ENCODE measurements around the gene ANLN. TPM values are rescaled to one million over a fixed set of nuclear protein-coding genes. Genes with fewer than 3 reads are reported as not detected.
"Not testable (repeated sequence)": the region's sequence is repeated elsewhere in the genome, so short reads cannot be mapped to it uniquely, and the experiment has no call there.

ANLN gene
- total RNA-seq, 3 donors from 2014 or later (not counting 1 experiment from before 2014, with no cell fraction given): 1.7 to 2.9 (median 2.0) TPM

DNA sequence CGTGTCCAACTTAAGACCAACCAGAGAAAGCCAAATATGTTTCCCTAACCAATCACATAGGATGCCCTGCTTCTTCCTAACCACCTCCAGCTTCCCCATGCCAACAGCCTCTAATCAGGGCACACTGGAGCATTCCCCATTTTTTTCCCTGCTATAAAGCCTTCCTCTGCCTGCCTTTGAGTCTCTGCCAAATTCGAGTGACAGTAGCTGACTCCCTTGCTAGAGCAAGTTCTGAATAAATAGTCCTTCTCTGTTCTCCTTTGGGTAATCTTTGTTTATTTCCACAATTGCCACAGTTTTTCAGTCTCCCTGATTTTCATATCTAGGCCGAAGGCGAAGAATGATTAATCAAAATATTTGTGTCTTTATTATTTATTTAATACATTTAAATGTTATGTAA is 96.7 kb downstream of the ANLN start:
- Mint-ChIP-seq H3K27me3 (ENCODE audit: low read depth in 2 of 2) (no peaks in the 10 kb centered on the region), H3K27ac (no peak overlapping the region), H3K9me3 (no peaks in the 10 kb centered on the region), H3K4me1 (peaks cover 0 to 5% of the 10 kb centered on the region in 2 donors), H3K4me3 (no peak overlapping the region), H3K36me3 (no peaks in the 10 kb centered on the region)
- TF ChIP-seq, protein P1, sequence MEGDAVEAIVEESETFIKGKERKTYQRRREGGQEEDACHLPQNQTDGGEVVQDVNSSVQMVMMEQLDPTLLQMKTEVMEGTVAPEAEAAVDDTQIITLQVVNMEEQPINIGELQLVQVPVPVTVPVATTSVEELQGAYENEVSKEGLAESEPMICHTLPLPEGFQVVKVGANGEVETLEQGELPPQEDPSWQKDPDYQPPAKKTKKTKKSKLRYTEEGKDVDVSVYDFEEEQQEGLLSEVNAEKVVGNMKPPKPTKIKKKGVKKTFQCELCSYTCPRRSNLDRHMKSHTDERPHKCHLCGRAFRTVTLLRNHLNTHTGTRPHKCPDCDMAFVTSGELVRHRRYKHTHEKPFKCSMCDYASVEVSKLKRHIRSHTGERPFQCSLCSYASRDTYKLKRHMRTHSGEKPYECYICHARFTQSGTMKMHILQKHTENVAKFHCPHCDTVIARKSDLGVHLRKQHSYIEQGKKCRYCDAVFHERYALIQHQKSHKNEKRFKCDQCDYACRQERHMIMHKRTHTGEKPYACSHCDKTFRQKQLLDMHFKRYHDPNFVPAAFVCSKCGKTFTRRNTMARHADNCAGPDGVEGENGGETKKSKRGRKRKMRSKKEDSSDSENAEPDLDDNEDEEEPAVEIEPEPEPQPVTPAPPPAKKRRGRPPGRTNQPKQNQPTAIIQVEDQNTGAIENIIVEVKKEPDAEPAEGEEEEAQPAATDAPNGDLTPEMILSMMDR (IDR thresholded peaks at IDR 0.05): no peak
- DNase-seq: no peak
- Histone ChIP-seq H3K36me3 (ENCODE audit: control insufficient read depth, insufficient read depth, low read length) (no peaks in the 10 kb centered on the region), H3K9me3 (ENCODE audit: control insufficient read depth, insufficient read depth, low read length) (no peaks in the 10 kb centered on the region), H3K27ac (ENCODE audit: low read length) (no peak overlapping the region), H3K4me3 (ENCODE audit: low read length) (no peak overlapping the region), H3K4me1 (ENCODE audit: control insufficient read depth, insufficient read depth, low read length) (no peaks in the 10 kb centered on the region), H3K27me3 (ENCODE audit: control insufficient read depth, insufficient read depth, low read length) (no peaks in the 10 kb centered on the region)
- no peak for ATAC-seq
- WGBS (ENCODE audit: insufficient coverage): 78% methylated on average over 2 of the region's 4 CpGs
- intact Hi-C loops (cut with micrococcal nuclease): loop anchor here (5.0 to 10.0 kb wide), 2 partner anchors 186 to 1028 kb away; no protein-coding TSS in a partner anchor

DNA sequence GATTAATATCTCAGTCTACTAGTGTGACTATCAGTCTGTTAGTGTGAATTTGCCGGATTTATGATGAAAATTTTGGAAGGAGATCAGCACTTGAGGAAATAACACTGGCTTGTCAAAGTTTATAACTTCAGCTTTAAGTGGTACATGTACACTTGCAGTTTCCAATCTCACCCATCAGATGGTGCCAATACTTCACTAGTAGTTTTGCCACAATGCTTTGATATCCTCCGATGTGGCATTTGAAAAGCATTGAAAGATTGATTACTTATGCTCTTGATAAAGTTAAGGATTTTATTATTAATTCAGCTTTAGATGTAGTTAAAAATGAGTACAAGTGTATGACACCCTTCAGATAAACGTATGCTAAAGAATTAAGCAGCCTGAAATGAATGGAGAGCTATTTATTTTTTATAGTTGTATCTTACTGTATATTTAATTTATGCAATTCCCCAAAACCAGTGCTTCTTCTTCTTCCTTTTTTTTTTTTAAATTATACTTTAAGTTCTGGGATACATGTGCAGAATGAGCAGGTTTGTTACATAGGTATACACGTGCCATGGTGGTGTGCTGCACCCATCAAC is 98.2 kb downstream of the ANLN start:
- peak in 1 of 2 donors; percentile 83 for DNase-seq

DNA sequence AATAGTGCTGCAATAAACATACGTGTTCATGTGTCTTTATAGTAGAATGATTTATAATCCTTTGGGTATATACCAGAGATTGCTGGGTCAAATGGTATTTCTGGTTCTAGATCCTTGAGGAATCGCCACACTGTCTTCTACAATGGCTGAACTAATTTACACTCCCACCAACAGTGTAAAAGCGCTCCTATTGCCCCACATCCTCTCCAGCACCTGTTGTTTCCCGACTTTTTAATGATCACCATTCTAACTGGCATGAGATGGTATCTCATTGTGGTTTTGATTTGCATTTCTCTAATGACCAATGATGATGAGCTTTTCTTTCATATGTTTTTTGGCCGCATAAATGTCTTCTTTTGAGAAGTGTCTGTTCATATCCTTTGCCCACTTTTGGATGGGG is 99.0 kb downstream of the ANLN start:
- not testable (repeated sequence) for H3K4me3 Mint-ChIP-seq; H3K4me3 ChIP-seq (ENCODE audit: low read length); DNase-seq; H3K27ac Mint-ChIP-seq; H3K4me1 Mint-ChIP-seq; H3K27me3 Mint-ChIP-seq (ENCODE audit: low read depth in 2 of 2); H3K4me1 ChIP-seq (ENCODE audit: control insufficient read depth, insufficient read depth, low read length); ATAC-seq; H3K27ac ChIP-seq (ENCODE audit: low read length); H3K36me3 ChIP-seq (ENCODE audit: control insufficient read depth, insufficient read depth, low read length); H3K27me3 ChIP-seq (ENCODE audit: control insufficient read depth, insufficient read depth, low read length); H3K36me3 Mint-ChIP-seq; H3K9me3 Mint-ChIP-seq; H3K9me3 ChIP-seq (ENCODE audit: control insufficient read depth, insufficient read depth, low read length)
- intact Hi-C loops (cut with micrococcal nuclease): loop anchor here (5.0 to 10.0 kb wide), 2 partner anchors 184 to 1026 kb away; no protein-coding TSS in a partner anchor
- 98% methylated on average over 3 of the region's 5 CpGs for WGBS (ENCODE audit: insufficient coverage)

More for the DNA sequence above, 98.2 kb downstream of the ANLN start:
- H3K4me3 ChIP-seq (ENCODE audit: low read length): no peak overlapping the region
- H3K9me3 Mint-ChIP-seq: no peaks in the 10 kb centered on the region
- no peaks in the 10 kb centered on the region for H3K4me1 ChIP-seq (ENCODE audit: control insufficient read depth, insufficient read depth, low read length)
- no peaks in the 10 kb centered on the region for H3K9me3 ChIP-seq (ENCODE audit: control insufficient read depth, insufficient read depth, low read length)
- H3K27me3 ChIP-seq (ENCODE audit: control insufficient read depth, insufficient read depth, low read length): no peaks in the 10 kb centered on the region
- no peak overlapping the region for H3K27ac Mint-ChIP-seq
- no peak overlapping the region for H3K4me3 Mint-ChIP-seq
- peaks cover 0 to 5% of the 10 kb centered on the region in 2 donors for H3K4me1 Mint-ChIP-seq
- no peaks in the 10 kb centered on the region for H3K27me3 Mint-ChIP-seq (ENCODE audit: low read depth in 2 of 2)
- peak; percentile 80 to 87 (median 84) for ATAC-seq
- TF ChIP-seq, protein P1 (IDR thresholded peaks at IDR 0.05): peak; percentile 79
- H3K27ac ChIP-seq (ENCODE audit: low read length): no peak overlapping the region
- WGBS (ENCODE audit: insufficient coverage): 33% methylated on average over 3 of the region's 4 CpGs
- H3K36me3 Mint-ChIP-seq: no peaks in the 10 kb centered on the region
- intact Hi-C loops (cut with micrococcal nuclease): loop anchor here (1.0 to 10.0 kb wide), 4 partner anchors 184 to 1027 kb away; no protein-coding TSS in a partner anchor
- H3K36me3 ChIP-seq (ENCODE audit: control insufficient read depth, insufficient read depth, low read length): no peaks in the 10 kb centered on the region

DNA sequence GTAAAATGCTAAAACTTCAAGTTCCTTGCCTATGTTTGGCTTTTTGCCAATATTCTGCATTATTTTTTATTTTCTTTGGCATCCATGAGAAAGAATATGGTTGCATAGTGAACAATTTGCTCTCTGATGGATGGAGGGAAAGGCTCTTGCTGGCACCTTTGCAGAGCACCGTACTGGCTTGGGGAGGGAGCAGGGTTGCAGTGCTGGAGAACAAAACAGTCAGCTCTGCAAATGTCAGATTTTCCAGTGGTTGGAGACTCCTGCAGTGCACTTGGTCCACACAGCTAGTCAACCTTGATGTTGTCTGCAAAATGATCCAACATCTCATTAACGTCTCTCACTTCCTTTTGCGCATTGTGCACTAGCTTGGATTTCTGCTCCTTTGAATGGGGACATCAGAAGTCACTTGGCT is 100.8 kb downstream of the ANLN start:
- TF ChIP-seq, protein P1 (IDR thresholded peaks at IDR 0.05): no peak
- Histone ChIP-seq H3K4me1 (ENCODE audit: control insufficient read depth, insufficient read depth, low read length) (no peaks in the 10 kb centered on the region), H3K4me3 (ENCODE audit: low read length) (no peak overlapping the region), H3K27ac (ENCODE audit: low read length) (no peak overlapping the region), H3K27me3 (ENCODE audit: control insufficient read depth, insufficient read depth, low read length) (no peaks in the 10 kb centered on the region), H3K36me3 (ENCODE audit: control insufficient read depth, insufficient read depth, low read length) (no peaks in the 10 kb centered on the region), H3K9me3 (ENCODE audit: control insufficient read depth, insufficient read depth, low read length) (no peaks in the 10 kb centered on the region)
- ATAC-seq: no peak
- H3K36me3 Mint-ChIP-seq: no peaks in the 10 kb centered on the region
- H3K4me3 Mint-ChIP-seq: no peak overlapping the region
- H3K9me3 Mint-ChIP-seq: no peaks in the 10 kb centered on the region
- H3K27ac Mint-ChIP-seq: no peak overlapping the region
- peaks cover 5% of the 10 kb centered on the region in 2 donors for H3K27me3 Mint-ChIP-seq (ENCODE audit: low read depth in 2 of 2)
- WGBS (ENCODE audit: insufficient coverage): 85% methylated on average over 3 of the region's 3 CpGs
- intact Hi-C loops (cut with micrococcal nuclease): no loop called here
- H3K4me1 Mint-ChIP-seq: peaks cover 0 to 5% of the 10 kb centered on the region in 2 donors
- DNase-seq: no peak
